WI38 (cell line): ENCODE measurements around the gene KLHL28.

Experiments used
- H3K4me3 ChIP-seq: 2 replicates; pipeline ENCODE4 v1.5.1; 2011; ENCODE audit warnings: low read depth, mild to moderate bottlenecking, control low read depth, low read length
- TF ChIP-seq, protein P1 (sequence below): IDR thresholded peaks from 2 replicates; pipeline ENCODE4 v1.5.1; 2012; ENCODE audit warnings: low read depth, mild to moderate bottlenecking, control low read depth, low read length

The KLHL28 gene

DNA sequence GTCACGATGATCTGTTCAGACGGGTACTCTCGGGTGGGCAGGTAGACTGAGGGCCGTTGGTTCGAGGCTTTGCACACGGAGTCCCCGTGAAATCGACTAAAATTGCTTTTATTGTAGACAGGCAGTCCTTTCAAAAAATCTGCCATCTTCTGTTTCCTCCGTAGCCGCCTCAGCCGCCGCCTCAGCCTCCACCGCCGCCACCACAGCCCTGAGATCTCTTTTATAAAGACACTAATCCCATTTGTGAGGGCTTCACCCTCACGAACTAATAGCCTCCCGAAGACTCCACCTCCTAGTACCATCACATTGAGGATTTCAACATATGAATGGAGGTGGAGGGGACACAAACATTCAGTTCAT lies 74.2 kb downstream of the KLHL28 start:
- TF ChIP-seq, protein P1, sequence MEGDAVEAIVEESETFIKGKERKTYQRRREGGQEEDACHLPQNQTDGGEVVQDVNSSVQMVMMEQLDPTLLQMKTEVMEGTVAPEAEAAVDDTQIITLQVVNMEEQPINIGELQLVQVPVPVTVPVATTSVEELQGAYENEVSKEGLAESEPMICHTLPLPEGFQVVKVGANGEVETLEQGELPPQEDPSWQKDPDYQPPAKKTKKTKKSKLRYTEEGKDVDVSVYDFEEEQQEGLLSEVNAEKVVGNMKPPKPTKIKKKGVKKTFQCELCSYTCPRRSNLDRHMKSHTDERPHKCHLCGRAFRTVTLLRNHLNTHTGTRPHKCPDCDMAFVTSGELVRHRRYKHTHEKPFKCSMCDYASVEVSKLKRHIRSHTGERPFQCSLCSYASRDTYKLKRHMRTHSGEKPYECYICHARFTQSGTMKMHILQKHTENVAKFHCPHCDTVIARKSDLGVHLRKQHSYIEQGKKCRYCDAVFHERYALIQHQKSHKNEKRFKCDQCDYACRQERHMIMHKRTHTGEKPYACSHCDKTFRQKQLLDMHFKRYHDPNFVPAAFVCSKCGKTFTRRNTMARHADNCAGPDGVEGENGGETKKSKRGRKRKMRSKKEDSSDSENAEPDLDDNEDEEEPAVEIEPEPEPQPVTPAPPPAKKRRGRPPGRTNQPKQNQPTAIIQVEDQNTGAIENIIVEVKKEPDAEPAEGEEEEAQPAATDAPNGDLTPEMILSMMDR: no peak
- H3K4me3 ChIP-seq: no peak overlapping the region

DNA sequence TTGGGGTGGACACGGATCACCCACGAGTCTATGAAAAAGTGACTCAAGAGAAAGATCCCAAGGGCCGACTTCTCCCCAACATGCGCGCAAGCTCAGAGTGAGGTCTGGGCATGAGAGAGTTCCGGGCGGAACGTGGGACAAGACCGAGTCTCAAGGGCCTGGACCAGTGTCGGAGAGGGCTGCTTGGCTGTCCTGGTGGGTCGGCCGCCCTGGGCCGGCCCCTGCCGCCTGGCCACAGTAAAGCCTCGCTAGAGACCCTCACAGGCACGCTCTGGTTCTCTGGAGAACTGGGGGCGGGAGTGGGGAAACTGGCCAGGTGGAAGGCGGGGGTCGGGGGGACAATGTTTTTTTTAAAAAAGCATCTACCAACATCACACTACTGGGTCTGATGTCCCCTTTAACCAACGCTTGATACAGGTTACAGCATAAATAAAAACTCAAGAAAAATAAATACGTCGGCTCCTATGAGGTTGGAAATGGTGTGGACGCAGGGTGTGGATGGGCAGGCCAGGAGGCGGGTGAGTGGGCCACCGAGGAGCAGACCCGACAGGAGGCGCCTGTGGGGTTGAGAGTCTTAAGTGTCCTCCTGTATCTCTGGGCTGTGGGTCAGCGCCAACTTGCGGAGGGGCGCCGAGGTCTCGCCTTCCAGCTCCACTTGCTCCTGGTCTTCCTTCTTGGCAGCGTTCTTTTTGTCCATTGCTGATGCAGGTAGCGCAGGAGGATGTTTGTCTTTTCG lies 74.7 kb downstream of the KLHL28 start:
- TF ChIP-seq, protein P1: no peak
- no peak overlapping the region for H3K4me3 ChIP-seq

GRCh38 chr14:44880791-44881190 lies 81.0 kb downstream of the KLHL28 start:
- TF ChIP-seq, protein P1: no peak
- H3K4me3 ChIP-seq: no peak overlapping the region
